Neural crest cell (in vitro differentiated cells): ENCODE results near the gene SAMD13. TPM values are rescaled to one million over a fixed set of nuclear protein-coding genes. Genes with fewer than 3 reads are reported as not detected.

Experiments used
- DNase-seq: peaks from one replicate; pipeline ENCODE4 v3.0.0; 2021; ENCODE audit warnings: low read depth, mixed read lengths, low spot score
- H3K27ac Mint-ChIP-seq: one replicate; pipeline ENCODE4 v1.8.0; 2021; ENCODE audit warnings: mild to moderate bottlenecking, mixed read lengths; ENCODE audit not compliant: unreplicated experiment
- H3K27me3 Mint-ChIP-seq: 2 replicates; pipeline ENCODE4 v1.8.0; 2021; ENCODE audit warnings: low read depth, mild to moderate bottlenecking, mixed read lengths
- H3K36me3 Mint-ChIP-seq: 2 replicates; pipeline ENCODE4 v1.8.0; 2021; ENCODE audit warnings: low read depth, mild to moderate bottlenecking, mixed read lengths
- H3K4me1 Mint-ChIP-seq: 2 replicates; pipeline ENCODE4 v1.8.0; 2021; ENCODE audit warnings: mixed read lengths
- H3K4me3 Mint-ChIP-seq: one replicate; pipeline ENCODE4 v1.8.0; 2021; ENCODE audit warnings: mild to moderate bottlenecking, mixed read lengths
- H3K9me3 Mint-ChIP-seq: 2 replicates; pipeline ENCODE4 v1.8.0; 2021; ENCODE audit warnings: mixed read lengths
- CTCF ChIP-seq: fragments of 200-600 bp; sonication (generic); conservative IDR thresholded peaks from 2 replicates; pipeline ENCODE4 v1.5.0; 2021; ENCODE audit warnings: antibody characterized with exemption, mild to moderate bottlenecking
- total RNA-seq: library from RNA; stranded (reverse); gene quantifications from 2 replicates; pipeline ENCODE4 v1.2.1, GENCODE V29; 2021

SAMD13 gene
- total RNA-seq, 1 donor from 2014 or later: 2.3 TPM

GRCh38 chr1:84356881-84357280, 55.4 kb downstream of the SAMD13 start:
- Mint-ChIP-seq H3K36me3 (no peaks in the 10 kb centered on the region), H3K4me3 (no peak overlapping the region), H3K27ac (no peak overlapping the region), H3K9me3 (peaks cover 10% of the 10 kb centered on the region), H3K4me1 (peaks cover 14% of the 10 kb centered on the region), H3K27me3 (no peaks in the 10 kb centered on the region)
- TF ChIP-seq CTCF: no peak
- DNase-seq: no peak

DNA sequence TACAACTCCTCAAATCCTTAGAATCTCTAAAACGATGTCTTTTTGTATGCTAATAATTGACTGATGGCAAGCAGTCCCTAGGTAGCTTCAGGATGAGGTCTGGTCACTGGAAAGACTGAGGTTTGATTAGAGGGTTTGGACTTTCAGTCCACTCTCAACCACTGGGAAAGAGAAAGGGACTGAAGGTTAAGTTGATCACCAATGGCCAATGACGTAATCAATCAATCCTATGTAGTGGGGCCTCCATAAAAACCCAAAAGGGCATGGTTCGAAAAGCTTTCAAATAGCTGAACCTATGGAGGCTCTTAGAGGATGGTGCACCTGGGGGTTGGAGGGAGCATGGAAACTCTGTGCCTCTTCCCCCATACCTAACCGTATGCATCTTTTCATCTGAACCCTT, 57.2 kb downstream of the SAMD13 start:
- Mint-ChIP-seq H3K9me3 (peaks cover 10% of the 10 kb centered on the region), H3K36me3 (no peaks in the 10 kb centered on the region), H3K27me3 (no peaks in the 10 kb centered on the region), H3K4me1 (peaks cover 2% of the 10 kb centered on the region), H3K4me3 (no peak overlapping the region), H3K27ac (no peak overlapping the region)
- no peak for DNase-seq
- no peak for TF ChIP-seq CTCF

DNA sequence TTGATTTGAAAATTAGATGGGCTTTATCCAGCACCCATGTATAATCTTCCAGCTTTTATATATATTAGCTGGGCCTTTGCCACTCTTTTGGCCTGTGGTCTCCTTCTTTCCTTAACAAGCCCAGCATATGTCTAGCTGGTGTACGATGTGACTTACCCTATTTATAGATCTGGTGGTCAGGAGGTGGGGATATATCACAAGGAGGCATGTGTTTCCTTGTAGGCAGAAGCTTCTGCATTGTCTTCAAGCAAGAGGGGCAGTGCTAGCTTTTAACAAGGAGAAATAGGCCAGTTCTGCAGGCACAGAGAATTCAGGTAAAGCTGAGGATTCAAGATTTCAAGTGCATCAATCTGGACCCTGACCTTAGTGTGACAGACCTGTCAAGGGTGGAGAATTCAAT, 58.8 kb downstream of the SAMD13 start:
- no peak for TF ChIP-seq CTCF
- Mint-ChIP-seq H3K4me3 (no peak overlapping the region), H3K36me3 (no peaks in the 10 kb centered on the region)

DNA sequence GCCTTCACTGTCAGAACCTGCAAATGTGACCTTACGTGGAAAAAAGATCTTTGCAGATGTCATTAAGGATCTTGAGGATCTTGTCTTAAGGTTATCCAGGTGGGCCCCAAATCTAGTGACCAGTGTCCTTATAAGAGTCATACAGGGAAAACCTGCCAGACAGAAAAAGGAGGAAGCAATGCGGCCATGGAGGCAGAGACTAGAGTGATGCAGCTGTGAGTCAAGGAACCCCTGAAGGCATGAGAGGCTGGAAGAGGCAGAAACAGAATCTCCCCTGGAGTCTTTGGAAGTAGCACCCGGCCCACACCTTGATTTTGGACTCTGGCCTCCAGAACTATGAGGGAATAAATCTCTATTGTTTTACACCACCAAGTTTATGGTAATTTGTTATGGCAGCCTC, 60.3 kb downstream of the SAMD13 start:
- no peaks in the 10 kb centered on the region for H3K4me1 Mint-ChIP-seq
- TF ChIP-seq CTCF: no peak
- no peaks in the 10 kb centered on the region for H3K27me3 Mint-ChIP-seq
- no peak for DNase-seq
- H3K4me3 Mint-ChIP-seq: no peak overlapping the region
- peaks cover 7% of the 10 kb centered on the region for H3K9me3 Mint-ChIP-seq
- no peak overlapping the region for H3K27ac Mint-ChIP-seq
- H3K36me3 Mint-ChIP-seq: no peaks in the 10 kb centered on the region

More for the DNA sequence above, 58.8 kb downstream of the SAMD13 start:
- no peak for DNase-seq
- Mint-ChIP-seq H3K9me3 (peaks cover 10% of the 10 kb centered on the region), H3K27ac (no peak overlapping the region), H3K4me1 (no peaks in the 10 kb centered on the region), H3K27me3 (no peaks in the 10 kb centered on the region)

GRCh38 chr1:84363019-84363418, 61.5 kb downstream of the SAMD13 start:
- Mint-ChIP-seq H3K36me3 (peaks cover 2% of the 10 kb centered on the region), H3K9me3 (peaks cover 12% of the 10 kb centered on the region), H3K27me3 (no peaks in the 10 kb centered on the region), H3K27ac (no peak overlapping the region), H3K4me1 (no peaks in the 10 kb centered on the region), H3K4me3 (no peak overlapping the region)
- TF ChIP-seq CTCF: no peak
- DNase-seq: no peak

- no peaks in the 10 kb centered on the region for H3K27me3 Mint-ChIP-seq
- H3K36me3 Mint-ChIP-seq: peaks cover 2% of the 10 kb centered on the region
- H3K27ac Mint-ChIP-seq: no peak overlapping the region
- no peak for DNase-seq
- peaks cover 13% of the 10 kb centered on the region for H3K9me3 Mint-ChIP-seq
- no peak overlapping the region for H3K4me3 Mint-ChIP-seq
- TF ChIP-seq CTCF: no peak
- H3K4me1 Mint-ChIP-seq: no peaks in the 10 kb centered on the region
These were observed 62.1 kb downstream of the SAMD13 start for GRCh38 chr1:84363622-84364021.
